HepG2 (cell line): ENCODE results near the gene C2. TPM values are rescaled to one million over a fixed set of nuclear protein-coding genes. Genes with fewer than 3 reads are reported as not detected.
A peak's percentile ranks its signal among the peaks of the same experiment; 100 is the strongest.

Experiments
- ETV6 ChIP-seq: sonication (generic); formaldehyde crosslinking; conservative IDR thresholded peaks from 2 replicates; pipeline ENCODE4 v1.4.0; 2020; ENCODE audit warnings: missing genetic modification reagents
- HNRNPLL ChIP-seq: fragments of 200-400 bp; formaldehyde crosslinking; IDR thresholded peaks from 2 replicates; pipeline ENCODE4 v1.6.1; 2017; ENCODE audit warnings: mild to moderate bottlenecking, low read depth, low read length; ENCODE audit not compliant: poor library complexity, severe bottlenecking
- MAFK ChIP-seq, 2 experiments: IDR thresholded peaks in 1 of 2; conservative IDR thresholded peaks in 1 of 2; 2 replicates each; pipeline ENCODE4 v1.6.1; 2011; ENCODE audit warnings: improper control_type of control experiment in 2 of 2, low read length in 2 of 2
- ONECUT2 ChIP-seq: sonication (generic); formaldehyde crosslinking; IDR thresholded peaks from 2 replicates; pipeline ENCODE4 v1.4.0; 2020; ENCODE audit warnings: missing genetic modification reagents
- RCOR2 ChIP-seq: IDR thresholded peaks from 2 replicates; pipeline ENCODE4 v1.6.1; 2016; ENCODE audit warnings: missing biosample characterization, missing genetic modification reagents
- SALL1 ChIP-seq: sonication (generic); formaldehyde crosslinking; IDR thresholded peaks from 2 replicates; pipeline ENCODE4 v1.8.0; 2022; ENCODE audit warnings: mild to moderate bottlenecking, missing genetic modification reagents
- SP1 ChIP-seq, 2 experiments: fragments of 450-650 bp in 1 of 2; sonication (generic) in 1 of 2; formaldehyde crosslinking in 1 of 2; IDR thresholded peaks; 2 replicates each; pipeline versions ENCODE4 v1.4.0 to v1.6.1; 2016 to 2020; ENCODE audit warnings: missing genetic modification reagents in 1 of 2
- ZBTB7B ChIP-seq: sonication (generic); formaldehyde crosslinking; IDR thresholded peaks from 2 replicates; pipeline ENCODE4 v1.4.0; 2020; ENCODE audit warnings: missing genetic modification reagents
- ZFY ChIP-seq: sonication (generic); formaldehyde crosslinking; IDR thresholded peaks from 2 replicates; pipeline ENCODE4 v1.4.0; 2020; ENCODE audit warnings: missing genetic modification reagents
- ZFYVE20 ChIP-seq: sonication (generic); formaldehyde crosslinking; IDR thresholded peaks from 2 replicates; pipeline ENCODE4 v1.8.0; 2023; ENCODE audit warnings: low read depth, mild to moderate bottlenecking, moderate library complexity, missing genetic modification reagents, borderline replicate concordance
- ZKSCAN8 ChIP-seq: IDR thresholded peaks from 2 replicates; pipeline ENCODE4 v1.6.1; 2016; ENCODE audit warnings: borderline replicate concordance, missing genetic modification reagents, missing compliant biosample characterization
- ZNF124 ChIP-seq: sonication (generic); formaldehyde crosslinking; IDR thresholded peaks from 2 replicates; pipeline ENCODE4 v1.4.0; 2020; ENCODE audit warnings: missing genetic modification reagents
- ZNF337 ChIP-seq: sonication (generic); formaldehyde crosslinking; IDR thresholded peaks from 2 replicates; pipeline ENCODE4 v1.5.1; 2020; ENCODE audit warnings: missing genetic modification reagents, low read depth, mild to moderate bottlenecking, borderline replicate concordance
- ZNF382 ChIP-seq: sonication (generic); formaldehyde crosslinking; IDR thresholded peaks from 2 replicates; pipeline ENCODE4 v1.5.0; 2020; ENCODE audit warnings: missing genetic modification reagents, mild to moderate bottlenecking, borderline replicate concordance
- ZNF44 ChIP-seq: sonication (generic); formaldehyde crosslinking; IDR thresholded peaks from 2 replicates; pipeline ENCODE4 v1.5.1; 2020; ENCODE audit warnings: mild to moderate bottlenecking, missing genetic modification reagents
- ZNF451 ChIP-seq: sonication (generic); formaldehyde crosslinking; IDR thresholded peaks from 2 replicates; pipeline ENCODE4 v1.5.0; 2020; ENCODE audit warnings: mild to moderate bottlenecking, missing genetic modification reagents
- polyA plus RNA-seq, 8 experiments: library from polyadenylated mRNA; depleted of rRNA in 3 of 8; stranded (reverse) in 7 of 8; unstranded in 1 of 8; fragments of >200 nt; fragmentation: Illumina TruSeq in 4 of 8; extraction: Trizol in 4 of 8; gene quantifications; 2 replicates each; pipeline versions ENCODE4 v1.2.1 to v1.2.3, GENCODE V29; 2011 to 2016; ENCODE audit warnings: low read depth in 4 of 8, missing spikeins in 1 of 8, mixed read lengths in 1 of 8; ENCODE audit not compliant: insufficient read depth in 1 of 8
- total RNA-seq, 5 experiments: library from RNA; depleted of rRNA; stranded (reverse); fragments of >200 nt; fragmentation: Illumina TruSeq; extraction: Trizol; gene quantifications; 2 replicates each; pipeline ENCODE4 v1.2.3, GENCODE V29; 2016; ENCODE audit warnings: low read depth in 1 of 5
- TF ChIP-seq, protein P1 (sequence below): sonication (generic); formaldehyde crosslinking; IDR thresholded peaks from 2 replicates; pipeline ENCODE4 v1.5.1; 2020; ENCODE audit warnings: missing genetic modification reagents, mild to moderate bottlenecking, borderline replicate concordance
- TF ChIP-seq, protein P2 (sequence below): sonication (generic); formaldehyde crosslinking; IDR thresholded peaks from 2 replicates; pipeline ENCODE4 v1.8.0; 2022; ENCODE audit warnings: mild to moderate bottlenecking, missing genetic modification reagents, moderate library complexity
- TF ChIP-seq, protein P3 (sequence below): sonication (generic); formaldehyde crosslinking; IDR thresholded peaks from 2 replicates; pipeline ENCODE4 v1.4.0; 2020; ENCODE audit warnings: mild to moderate bottlenecking, low read depth, missing genetic modification reagents
- TF ChIP-seq, protein P4 (sequence below): sonication (generic); formaldehyde crosslinking; IDR thresholded peaks from 2 replicates; pipeline ENCODE4 v1.5.0; 2020; ENCODE audit warnings: mild to moderate bottlenecking, missing genetic modification reagents
- TF ChIP-seq, protein P5 (sequence below): sonication (generic); formaldehyde crosslinking; IDR thresholded peaks from 2 replicates; pipeline ENCODE4 v1.5.1; 2020; ENCODE audit warnings: mild to moderate bottlenecking, moderate library complexity, missing genetic modification reagents

Gene C2
- total and polyA plus RNA-seq, 2 of the 13 experiments (the other 11 are each of a cell fraction or from before 2014, with no cell fraction given): 165 to 307 TPM

DNA sequence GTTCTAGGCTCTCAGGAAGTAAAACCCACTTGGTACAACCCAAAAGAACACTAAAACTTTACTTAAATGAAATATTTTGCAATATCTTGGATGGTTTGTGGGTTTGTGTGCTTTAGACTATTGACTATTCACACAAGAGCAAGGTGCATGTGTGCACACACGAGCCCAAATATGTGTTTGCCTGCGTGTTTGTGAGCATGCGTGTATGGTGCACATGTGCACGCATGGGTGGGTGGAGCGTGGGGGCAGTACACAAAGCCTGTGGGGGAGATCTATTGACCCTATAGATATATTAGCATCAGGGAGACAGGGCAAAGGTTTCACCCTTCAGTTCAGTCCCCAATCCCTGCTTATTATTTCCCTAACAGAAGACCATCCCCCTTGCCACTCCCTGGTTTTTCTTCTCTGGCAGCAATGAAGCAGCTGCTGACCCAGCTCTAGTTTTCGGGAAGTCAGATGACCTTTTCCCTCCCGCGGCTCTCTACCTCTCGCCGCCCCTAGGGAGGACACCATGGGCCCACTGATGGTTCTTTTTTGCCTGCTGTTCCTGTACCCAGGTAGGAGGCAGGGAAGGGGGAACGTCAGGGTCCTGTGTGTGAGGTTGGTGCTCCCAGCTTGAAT is at the start of gene C2 (continued):
- TF ChIP-seq, protein P1, sequence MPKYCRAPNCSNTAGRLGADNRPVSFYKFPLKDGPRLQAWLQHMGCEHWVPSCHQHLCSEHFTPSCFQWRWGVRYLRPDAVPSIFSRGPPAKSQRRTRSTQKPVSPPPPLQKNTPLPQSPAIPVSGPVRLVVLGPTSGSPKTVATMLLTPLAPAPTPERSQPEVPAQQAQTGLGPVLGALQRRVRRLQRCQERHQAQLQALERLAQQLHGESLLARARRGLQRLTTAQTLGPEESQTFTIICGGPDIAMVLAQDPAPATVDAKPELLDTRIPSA: no peak
- TF ChIP-seq, protein P2, sequence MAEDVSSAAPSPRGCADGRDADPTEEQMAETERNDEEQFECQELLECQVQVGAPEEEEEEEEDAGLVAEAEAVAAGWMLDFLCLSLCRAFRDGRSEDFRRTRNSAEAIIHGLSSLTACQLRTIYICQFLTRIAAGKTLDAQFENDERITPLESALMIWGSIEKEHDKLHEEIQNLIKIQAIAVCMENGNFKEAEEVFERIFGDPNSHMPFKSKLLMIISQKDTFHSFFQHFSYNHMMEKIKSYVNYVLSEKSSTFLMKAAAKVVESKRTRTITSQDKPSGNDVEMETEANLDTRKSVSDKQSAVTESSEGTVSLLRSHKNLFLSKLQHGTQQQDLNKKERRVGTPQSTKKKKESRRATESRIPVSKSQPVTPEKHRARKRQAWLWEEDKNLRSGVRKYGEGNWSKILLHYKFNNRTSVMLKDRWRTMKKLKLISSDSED (CRISPR knock-in tag): no peak
- TF ChIP-seq, protein P3, sequence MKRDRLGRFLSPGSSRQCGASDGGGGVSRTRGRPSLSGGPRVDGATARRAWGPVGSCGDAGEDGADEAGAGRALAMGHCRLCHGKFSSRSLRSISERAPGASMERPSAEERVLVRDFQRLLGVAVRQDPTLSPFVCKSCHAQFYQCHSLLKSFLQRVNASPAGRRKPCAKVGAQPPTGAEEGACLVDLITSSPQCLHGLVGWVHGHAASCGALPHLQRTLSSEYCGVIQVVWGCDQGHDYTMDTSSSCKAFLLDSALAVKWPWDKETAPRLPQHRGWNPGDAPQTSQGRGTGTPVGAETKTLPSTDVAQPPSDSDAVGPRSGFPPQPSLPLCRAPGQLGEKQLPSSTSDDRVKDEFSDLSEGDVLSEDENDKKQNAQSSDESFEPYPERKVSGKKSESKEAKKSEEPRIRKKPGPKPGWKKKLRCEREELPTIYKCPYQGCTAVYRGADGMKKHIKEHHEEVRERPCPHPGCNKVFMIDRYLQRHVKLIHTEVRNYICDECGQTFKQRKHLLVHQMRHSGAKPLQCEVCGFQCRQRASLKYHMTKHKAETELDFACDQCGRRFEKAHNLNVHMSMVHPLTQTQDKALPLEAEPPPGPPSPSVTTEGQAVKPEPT (CRISPR knock-in tag): no peak
- TF ChIP-seq ZBTB7B (peak; percentile 33; the same call in 1 of the 2 replicates), ONECUT2 (peak; percentile 86), ZNF337 (no peak), ZFY (peak; percentile 49), ZFYVE20 (CRISPR knock-in tag) (no peak), ZNF44 (no peak), HNRNPLL (no peak), RCOR2 (CRISPR knock-in tag) (peak; percentile 91), ZNF382 (no peak), ZKSCAN8 (CRISPR knock-in tag) (peak; percentile 86), ETV6 (CRISPR knock-in tag) (no peak; the same call in 1 of the 2 replicates), SALL1 (CRISPR knock-in tag) (peak; percentile 100), ZNF124 (CRISPR knock-in tag) (peak; percentile 87; the same call in 1 of the 2 replicates), MAFK (conservative IDR thresholded peaks at IDR 0.05 in 1 of 2, IDR thresholded peaks at IDR 0.05 in 1 of 2; ENCODE audit: low read length in 2 of 2) (no peak; a peak in 1 of 4 replicates), SP1 (IDR thresholded peaks at IDR 0.05) (no peak), SP1 (CRISPR knock-in tag; IDR thresholded peaks at IDR 0.05) (peak; percentile 71), ZNF451 (CRISPR knock-in tag) (0 out of 2 replicates have a peak, but pooled peaks have one; percentile 36)
- TF ChIP-seq, protein P4, sequence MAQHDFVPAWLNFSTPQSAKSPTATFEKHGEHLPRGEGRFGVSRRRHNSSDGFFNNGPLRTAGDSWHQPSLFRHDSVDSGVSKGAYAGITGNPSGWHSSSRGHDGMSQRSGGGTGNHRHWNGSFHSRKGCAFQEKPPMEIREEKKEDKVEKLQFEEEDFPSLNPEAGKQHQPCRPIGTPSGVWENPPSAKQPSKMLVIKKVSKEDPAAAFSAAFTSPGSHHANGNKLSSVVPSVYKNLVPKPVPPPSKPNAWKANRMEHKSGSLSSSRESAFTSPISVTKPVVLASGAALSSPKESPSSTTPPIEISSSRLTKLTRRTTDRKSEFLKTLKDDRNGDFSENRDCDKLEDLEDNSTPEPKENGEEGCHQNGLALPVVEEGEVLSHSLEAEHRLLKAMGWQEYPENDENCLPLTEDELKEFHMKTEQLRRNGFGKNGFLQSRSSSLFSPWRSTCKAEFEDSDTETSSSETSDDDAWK (CRISPR knock-in tag): no peak
- TF ChIP-seq, protein P5, sequence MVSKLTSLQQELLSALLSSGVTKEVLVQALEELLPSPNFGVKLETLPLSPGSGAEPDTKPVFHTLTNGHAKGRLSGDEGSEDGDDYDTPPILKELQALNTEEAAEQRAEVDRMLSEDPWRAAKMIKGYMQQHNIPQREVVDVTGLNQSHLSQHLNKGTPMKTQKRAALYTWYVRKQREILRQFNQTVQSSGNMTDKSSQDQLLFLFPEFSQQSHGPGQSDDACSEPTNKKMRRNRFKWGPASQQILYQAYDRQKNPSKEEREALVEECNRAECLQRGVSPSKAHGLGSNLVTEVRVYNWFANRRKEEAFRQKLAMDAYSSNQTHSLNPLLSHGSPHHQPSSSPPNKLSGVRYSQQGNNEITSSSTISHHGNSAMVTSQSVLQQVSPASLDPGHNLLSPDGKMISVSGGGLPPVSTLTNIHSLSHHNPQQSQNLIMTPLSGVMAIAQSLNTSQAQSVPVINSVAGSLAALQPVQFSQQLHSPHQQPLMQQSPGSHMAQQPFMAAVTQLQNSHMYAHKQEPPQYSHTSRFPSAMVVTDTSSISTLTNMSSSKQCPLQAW (CRISPR knock-in tag): peak; percentile 55
